HG03060 (cell line): ENCODE measurements around the gene TLR5.

Experiments
- ATAC-seq: cut with Tn5 transposase; IDR thresholded peaks from one replicate; pipeline ENCODE4 v1.9.1; 2021; ENCODE audit warnings: low read depth, moderate number of reproducible peaks; ENCODE audit not compliant: unreplicated experiment

TLR5 gene

GRCh38 chr1:223074445-223075300, 68.4 kb downstream of the TLR5 start:
- ATAC-seq: no peak

DNA sequence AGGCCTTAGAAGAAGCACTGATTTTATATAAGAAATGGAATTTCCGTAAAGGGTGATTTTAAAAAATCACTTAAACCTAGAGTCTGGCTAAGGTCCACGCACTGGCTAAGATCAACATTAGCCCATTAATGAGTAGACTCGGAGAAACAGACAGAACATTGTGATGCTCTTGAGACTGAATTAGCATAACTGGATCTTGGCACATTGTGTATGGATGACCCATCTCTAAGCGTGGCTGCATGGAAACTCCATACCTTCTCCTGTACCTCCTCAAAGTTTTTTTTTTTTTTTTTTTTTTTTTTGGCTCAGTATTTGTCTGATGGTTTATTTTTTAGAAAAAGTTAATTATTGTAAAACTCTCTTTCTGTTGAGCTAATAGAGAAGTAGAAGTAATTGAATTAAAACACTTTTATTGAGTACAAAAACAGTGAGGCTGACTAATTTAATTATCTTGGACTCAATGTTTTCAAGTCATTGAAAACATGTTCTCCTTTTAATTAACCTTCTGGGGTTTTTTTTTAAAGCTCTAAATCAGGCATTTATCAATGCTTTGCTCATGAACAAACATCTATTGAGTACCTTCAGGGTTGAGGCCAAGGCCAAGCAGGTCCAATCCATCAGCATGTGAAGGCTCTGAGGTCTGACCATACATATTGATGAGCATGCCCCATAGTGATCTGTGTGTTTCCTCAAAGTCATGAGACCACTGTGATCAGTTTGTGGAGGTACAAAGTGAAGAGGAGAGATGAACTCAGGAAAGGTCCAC, 74.0 kb downstream of the TLR5 start:
- ATAC-seq: no peak

DNA sequence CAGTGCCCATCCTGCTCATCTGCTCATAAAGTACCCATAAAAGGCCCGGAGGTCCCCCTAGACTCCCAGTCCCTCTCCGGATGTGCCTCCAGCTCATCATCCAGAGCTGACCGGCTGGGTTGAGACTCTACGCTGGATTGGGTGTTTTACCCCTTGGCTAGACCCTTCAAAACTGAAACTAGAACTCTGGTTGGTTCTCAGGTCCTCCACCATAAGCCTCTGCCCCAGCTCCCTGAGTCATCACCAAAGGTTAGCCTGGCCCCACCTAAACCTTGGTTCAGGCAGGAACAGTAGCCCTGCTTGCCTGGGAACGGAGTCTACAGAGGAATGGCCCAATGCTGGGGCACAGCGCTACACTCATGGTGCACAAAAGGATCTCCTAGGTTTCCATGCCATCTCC, 75.1 kb downstream of the TLR5 start:
- ATAC-seq: no peak

DNA sequence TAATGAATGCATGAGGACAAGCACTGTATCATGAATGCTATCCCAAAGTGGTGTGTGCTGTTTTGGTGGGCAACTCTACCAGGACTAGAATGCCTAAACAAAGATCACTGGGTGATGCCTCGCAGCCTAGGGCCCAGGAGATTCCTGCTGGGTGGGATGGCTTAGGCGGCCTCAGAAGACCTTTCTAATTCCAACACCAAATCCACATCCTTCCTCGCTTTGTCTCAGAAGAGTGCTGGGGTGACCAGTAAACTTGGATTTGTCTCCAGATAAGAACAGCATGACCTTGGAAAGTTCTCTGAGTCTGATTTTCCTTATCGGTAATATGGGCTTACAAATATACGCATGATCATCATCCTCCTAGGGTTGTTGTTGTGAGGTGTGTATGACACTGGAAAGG, 76.6 kb downstream of the TLR5 start:
- no peak for ATAC-seq

DNA sequence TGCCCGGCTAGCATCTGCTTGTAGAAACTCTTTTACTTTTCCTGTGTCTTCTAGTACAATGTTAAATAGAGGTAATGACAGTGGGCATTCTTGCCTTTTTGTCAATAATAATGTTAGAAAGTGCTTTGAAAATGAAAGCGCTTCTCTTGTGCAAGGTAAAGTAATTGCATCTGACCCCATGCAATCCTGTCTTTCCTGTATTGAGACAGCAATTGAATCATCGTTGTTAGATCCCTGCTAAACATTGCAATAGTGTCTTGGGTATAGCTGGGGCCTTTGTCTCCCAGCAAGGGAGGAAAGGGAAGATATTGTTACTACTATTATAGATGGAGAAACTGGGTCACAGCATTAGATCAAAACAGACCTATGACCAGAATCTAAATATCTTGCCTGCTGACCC, 80.9 kb downstream of the TLR5 start:
- no peak for ATAC-seq

- no peak for ATAC-seq
Measured at GRCh38 chr1:223059526-223059925, 83.5 kb downstream of the TLR5 start.
